Measurements from ENCODE around the gene CDX2.
A peak's percentile ranks its signal among the peaks of the same experiment; 100 is the strongest.
"Not testable (repeated sequence)": the region's sequence is repeated elsewhere in the genome, so short reads cannot be mapped to it uniquely, and the experiment has no call there.

CDX2 gene

DNA sequence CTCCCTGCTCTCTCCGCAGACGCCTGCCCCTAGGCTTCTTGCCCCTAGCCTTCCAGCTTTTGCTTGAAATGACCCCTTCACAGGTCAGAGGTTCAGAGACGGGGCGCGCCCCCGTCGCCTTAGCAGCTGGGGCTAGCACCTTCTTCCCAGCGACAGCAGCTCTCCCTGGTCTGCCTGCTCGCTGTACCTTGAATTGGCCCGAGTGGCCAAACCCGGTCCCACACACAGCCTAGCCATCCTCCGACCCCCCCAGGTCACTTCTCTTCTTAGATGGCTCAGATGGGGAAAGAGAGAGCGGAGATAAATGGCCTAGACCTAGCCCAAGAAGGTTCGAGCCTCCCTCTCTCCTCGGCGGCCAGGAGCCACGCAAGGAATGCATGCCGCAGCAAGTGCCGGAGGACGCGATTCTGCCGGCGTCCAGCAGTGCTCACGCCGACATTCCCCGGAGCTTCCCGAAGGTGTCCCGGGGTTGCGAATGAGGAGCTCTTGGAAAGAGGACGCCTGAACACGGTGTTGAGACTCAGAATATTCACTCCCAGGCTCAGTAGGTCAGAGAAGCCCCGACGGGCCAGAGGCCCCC, 1.3 kb downstream of the CDX2 start:
- DNase-seq = no peak
- in situ Hi-C loops (cut with MboI; ENCODE audit: low pct_unique_long_range_greater_than_20kb, low sequenced_read_pairs) = no loop called here

DNA sequence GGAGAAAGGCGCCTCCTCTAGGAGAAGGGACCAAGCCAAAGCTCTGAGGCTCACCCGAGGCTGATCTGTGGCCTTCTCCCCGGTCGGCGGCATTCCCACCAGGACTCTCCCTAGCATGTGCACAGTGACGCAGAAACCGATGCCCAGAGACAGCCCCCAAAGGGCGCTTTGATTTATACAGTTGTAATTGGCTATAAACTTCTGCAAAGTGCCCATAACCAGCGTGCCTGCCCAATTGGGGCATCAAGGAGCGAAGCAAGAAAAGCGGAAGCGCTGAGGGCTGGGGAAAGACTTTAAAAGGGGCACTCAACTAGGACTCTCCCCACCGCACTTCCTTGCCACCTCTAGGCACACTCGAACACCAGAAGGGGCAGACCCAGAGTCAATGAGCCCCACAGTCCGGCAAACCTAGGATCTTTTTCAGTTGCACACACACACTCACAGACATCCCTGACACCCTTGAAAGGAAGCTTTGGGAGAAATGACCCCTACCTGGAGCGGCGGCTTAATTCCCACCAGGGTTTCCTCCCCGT, 1.8 kb downstream of the CDX2 start:
- in situ Hi-C loops (cut with MboI; ENCODE audit: low pct_unique_long_range_greater_than_20kb, low sequenced_read_pairs) = no loop called here
- DNase-seq = peak; percentile 91

DNA sequence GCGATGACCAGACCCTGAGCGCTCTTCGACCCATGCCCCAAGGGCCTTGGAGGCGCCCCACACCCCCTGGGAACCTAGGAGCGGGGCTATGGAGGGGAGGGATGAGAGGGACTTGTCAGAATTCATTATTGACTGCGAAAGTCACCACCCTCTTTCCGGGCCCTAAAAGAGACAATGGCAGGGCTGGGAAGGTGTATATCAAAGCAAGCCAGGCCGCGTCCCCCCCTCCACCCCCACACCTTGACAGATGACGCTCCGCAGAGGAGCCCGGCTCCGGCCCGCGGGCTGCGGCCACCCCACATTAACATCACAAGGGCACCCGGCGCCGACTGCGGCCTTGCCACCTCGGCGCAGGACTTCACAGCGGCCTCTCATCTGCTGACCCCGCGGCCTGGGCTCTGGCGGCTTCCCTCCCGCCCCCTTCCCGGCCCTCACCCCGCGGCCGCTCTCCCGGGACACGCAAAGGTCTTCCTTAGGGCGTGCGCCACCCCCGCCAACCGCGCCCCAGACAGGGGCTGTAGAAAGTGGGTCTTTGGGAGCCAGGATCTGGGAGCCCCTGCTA, 2.4 kb downstream of the CDX2 start:
- in situ Hi-C loops (cut with MboI; ENCODE audit: low pct_unique_long_range_greater_than_20kb, low sequenced_read_pairs) = no loop called here

DNA sequence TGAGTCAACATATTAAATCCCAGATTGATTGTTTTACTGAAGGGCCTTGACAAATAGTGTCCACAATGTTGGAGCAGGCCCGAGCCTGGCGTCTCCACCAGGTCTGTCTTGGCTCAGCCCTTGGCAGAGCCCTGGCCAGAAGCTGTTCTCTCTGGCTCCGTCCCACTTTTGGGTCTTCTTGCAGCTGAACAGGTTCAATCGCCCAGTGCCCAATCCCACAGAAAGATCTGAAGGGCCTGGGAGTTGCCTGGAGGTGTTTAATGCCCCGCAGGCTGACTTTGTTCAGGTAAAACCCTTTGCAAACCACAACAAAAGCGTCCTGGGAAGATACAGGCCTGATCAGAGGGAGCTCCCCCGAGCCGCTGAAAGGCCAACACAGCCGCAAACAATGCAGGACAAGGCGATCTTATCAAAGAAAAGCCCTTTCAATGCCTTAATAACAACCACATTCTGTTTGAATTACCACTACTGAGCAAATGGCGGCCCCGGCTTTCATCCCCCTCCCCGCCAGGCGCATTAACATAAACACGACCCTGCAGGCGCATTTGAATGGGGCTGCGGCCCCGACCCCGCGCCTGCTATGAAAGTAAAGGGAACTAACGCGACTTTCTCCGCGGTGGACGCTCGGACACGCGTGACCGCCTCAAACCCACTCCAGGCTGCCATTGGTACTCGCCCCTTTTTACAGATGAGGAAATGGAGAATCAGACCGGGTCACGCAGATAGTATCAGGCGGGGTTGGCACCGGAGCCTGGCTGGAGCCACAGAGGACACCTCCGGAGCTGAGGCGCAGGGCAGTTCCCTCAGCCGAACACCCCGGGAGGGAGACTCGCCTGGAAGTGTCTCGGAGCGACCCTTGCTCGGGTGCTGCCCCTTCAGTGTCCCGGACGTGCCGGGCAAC, 3.1 kb downstream of the CDX2 start:
- in situ Hi-C loops (cut with MboI; ENCODE audit: low pct_unique_long_range_greater_than_20kb, low sequenced_read_pairs) = no loop called here
- no peak for DNase-seq

More for the DNA sequence above, 2.4 kb downstream of the CDX2 start:
- DNase-seq = no peak

DNA sequence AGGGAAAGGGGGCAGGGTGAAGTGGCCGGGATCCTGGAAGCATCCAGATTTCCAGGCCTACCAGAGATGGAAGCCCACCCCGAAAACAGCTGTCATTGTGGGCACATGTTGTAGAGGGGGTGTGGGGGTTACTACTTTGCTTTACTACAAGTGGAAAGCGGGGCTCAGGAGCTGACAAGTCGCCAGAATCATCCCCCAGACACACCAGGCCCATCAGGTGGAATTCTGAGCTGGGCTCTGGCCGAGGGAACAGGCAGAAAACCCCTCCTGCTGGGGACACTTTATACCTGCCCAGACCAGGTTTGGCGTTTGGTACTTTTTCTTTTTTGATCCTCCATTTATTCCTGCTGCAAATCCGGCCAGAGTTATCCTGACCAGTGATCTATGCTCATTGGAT, 3.8 kb downstream of the CDX2 start:
- in situ Hi-C loops (cut with MboI; ENCODE audit: low pct_unique_long_range_greater_than_20kb, low sequenced_read_pairs) = no loop called here

DNA sequence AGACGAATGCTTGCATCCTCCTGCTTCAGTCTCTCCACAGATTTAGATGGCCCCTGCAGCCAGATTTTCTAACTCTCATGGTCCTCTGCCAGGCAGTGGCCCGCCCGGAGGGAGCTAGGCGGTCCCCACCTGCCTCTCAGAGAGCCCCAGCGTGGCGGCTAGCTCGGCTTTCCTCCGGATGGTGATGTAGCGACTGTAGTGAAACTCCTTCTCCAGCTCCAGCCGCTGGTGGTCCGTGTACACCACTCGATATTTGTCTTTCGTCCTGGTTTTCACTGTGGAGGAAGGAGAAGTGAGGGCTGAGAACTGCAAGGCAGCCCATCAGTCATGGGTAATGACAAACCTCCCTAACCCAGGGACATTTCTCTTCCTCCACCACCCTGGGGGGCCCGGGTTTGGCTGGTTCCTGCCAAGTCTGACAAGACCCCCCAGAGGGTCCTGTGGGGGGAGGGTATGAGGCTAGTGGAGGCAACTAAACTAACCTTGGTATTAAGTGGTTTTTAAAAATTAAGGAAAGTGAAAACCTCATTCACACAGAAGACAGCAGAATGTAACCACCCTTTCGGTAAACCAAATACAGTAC, 4.3 kb downstream of the CDX2 start:
- DNase-seq = no peak
- in situ Hi-C loops (cut with MboI; ENCODE audit: low pct_unique_long_range_greater_than_20kb, low sequenced_read_pairs) = no loop called here

More for the DNA sequence above, 3.8 kb downstream of the CDX2 start:
- no peak for DNase-seq

DNA sequence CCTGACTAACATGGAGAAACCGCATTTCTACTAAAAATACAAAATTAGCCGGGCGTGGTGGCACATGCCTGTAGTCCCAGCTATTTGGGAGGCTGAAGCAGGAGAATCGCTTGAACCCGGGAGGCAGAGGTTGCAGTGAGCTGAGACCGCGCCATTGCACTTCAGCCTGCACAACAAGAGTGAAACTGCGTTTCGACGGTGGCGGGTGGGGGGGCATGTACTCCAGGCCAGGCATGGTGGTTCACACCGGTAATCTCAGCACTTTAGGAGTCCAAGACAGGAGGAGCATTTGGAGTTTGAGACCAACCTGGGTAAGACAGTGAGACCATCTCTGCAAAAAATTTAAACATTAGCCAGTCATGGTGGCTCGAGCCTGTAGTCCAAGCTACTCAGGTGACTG, 4.9 kb downstream of the CDX2 start:
- DNase-seq; in situ Hi-C loops (cut with MboI; ENCODE audit: low pct_unique_long_range_greater_than_20kb, low sequenced_read_pairs): not testable (repeated sequence)

DNA sequence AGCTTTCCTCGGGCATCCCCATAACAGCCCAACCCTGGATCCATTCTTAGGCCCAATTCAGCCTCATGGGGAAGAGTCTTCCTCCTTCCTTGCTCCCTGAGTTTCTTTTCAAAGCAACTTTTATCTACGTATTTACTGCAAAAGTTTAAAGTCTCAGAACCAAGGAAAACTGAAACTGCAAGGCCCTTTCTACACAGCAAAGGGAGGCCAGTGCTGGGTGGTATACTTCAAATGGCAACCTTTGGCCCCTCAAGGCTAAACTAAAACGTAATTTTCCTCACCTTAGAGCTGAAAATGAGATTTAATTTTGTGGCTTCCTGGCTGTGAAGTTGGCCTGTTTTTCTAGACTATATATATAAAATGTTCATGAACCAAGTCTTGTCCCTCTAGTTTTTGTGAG, 5.6 kb downstream of the CDX2 start:
- DNase-seq = no peak
- in situ Hi-C loops (cut with MboI; ENCODE audit: low pct_unique_long_range_greater_than_20kb, low sequenced_read_pairs) = no loop called here

DNA sequence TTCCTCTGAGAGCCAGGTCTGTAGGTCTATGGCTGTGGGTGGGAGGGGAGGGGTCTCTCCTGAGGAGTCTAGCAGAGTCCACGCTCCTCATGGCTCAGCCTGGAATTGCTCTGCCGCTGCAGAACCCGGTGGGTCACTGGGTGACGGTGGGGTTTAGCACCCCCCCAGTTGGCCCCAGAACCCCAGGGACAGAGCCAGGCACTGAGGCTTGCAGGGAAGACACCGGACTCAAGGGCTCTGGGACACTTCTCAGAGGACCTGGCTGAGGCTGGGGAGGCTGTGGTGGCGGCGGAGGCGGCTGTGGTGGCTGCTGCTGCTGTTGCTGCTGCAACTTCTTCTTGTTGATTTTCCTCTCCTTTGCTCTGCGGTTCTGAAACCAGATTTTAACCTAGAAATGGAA, 6.1 kb downstream of the CDX2 start:
- in situ Hi-C loops (cut with MboI; ENCODE audit: low pct_unique_long_range_greater_than_20kb, low sequenced_read_pairs) = no loop called here
- no peak for DNase-seq

DNA sequence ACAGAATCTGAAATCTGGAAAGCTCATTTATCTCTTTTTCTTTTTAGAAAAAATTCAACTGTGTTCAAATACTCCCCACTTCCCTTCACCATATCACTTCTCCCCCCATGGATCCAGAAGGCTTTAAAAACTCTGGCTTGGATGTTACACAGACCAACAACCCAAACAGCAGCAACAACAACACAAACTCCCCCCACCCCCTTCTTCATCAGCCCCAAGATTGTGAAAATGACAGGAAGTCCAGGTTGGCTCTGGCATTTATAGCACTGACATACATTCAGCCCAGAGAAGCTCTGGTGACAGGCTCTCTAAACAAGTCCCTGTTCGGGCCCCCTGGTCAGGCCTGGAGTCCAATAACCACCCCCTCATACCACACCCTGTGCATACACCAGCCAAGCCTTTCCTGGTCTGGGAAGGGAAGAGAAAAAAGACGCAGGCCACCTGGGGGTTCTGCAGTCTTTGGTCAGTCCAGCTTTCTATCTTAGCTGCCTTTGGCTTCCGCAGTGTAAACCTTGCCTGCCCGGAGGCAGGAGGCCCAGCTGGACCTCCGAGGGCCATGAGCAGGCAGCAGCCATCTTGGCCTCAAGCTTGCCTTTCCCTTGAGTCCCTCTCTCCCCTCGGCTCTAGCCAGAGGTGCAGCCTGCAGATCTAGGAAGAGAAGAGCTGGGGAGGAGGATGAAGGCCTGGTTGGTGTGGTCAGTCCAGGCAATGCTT, 6.8 kb downstream of the CDX2 start:
- in situ Hi-C loops (cut with MboI; ENCODE audit: low pct_unique_long_range_greater_than_20kb, low sequenced_read_pairs) = no loop called here
- DNase-seq = no peak

DNA sequence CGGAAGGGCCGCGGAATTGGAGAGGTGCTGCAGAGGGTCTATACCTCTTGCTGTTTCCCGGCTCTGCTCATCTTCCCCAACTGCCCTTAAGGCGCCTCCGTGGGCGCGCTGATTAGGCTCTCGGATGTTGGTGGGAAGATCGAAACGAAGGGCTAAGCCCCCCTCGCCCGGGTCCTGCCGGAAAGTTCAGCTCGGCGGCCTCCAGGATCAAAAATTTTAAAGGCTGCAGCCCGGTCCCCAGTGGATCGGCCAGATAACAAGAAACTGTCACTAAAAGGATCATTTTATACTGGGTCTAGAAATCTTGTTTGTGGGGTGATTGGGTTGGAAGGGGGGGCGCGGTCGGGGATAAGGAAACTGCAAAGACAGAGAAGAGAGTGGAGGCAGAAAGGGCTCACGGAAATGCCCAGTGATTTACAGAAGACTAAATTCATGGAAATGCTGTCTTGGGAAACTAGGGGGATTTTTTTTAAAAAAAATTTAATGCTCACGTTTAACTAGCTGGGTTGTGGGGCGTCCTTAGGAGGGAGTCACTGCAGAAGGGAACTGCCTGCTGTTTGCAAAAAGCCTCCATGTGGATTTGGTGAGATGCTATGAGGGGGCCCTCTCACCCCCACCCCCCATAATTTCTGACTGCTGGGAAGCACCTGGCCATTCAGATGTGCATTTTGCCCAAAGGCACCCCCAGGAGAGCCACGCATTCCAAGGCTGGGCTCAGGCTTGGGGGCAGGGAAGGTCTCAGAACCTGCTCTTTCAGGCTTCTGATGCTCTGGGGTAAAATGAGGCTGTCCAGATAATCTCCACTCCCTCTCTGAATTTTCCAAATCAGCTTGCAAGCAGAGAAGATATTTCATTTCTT, 7.7 kb downstream of the CDX2 start:
- no peak for DNase-seq
- in situ Hi-C loops (cut with MboI; ENCODE audit: low pct_unique_long_range_greater_than_20kb, low sequenced_read_pairs) = no loop called here

DNA sequence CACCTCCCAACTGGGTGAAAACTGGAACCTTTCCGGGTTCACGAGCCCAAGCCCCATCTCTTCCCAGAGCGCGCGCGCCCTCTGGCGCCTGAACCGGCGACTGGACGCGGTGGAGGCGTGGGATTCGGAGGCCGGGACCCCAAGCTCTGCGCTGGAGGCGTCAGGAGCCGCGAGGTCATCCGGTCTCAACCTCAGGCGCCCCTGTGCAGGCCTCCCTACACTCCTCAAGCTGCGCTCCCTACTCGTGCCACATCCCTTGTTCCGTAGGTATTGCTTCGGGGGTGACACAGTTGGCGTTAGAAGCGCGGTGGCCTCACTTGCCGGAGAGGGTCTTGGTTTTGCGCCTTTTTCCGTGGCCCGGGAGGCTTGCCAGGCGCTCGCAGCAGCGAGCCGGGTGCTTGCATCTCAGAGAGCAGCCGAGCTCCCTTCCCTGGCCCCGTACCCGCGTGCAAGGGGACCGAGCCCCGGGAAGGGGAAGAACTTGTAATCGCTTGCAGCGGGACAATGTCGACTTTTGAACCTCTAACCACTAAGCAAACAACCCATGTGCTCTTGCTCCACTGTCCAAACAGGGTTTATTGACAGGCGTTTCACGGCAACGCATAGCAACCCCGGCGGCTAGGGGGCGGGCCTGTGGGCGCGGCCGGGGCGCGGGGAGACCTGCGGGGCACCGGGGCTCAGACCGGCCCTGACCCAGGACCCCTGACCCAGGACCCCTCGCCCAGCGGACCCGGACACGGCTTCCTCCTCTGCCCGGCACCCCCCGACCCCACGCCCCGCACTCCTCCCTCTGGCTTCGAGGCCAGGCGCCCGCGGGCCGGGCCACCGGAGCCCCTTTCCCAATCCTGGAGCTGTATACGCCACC, 8.5 kb downstream of the CDX2 start:
- in situ Hi-C loops (cut with MboI; ENCODE audit: low pct_unique_long_range_greater_than_20kb, low sequenced_read_pairs) = no loop called here
- DNase-seq = peak; percentile 18

DNA sequence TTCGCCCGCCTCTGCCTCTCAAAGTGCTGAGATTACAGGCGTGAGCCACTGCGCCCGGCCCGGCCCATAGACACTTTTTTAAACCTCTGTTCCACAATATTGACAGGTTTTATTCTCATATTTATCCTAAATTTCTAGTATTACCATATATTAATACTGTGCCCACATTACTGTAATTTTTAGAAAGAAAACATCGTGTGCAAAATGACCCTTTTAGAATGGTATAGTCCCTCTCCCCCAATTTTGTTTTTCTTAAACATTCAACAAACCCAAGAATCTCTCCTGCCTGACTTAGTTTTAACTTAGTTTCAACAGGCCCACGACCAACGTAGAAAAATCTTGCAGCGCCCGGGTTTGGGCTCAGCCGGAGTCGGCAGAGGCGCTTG, 9.1 kb downstream of the CDX2 start:
- in situ Hi-C loops (cut with MboI; ENCODE audit: low pct_unique_long_range_greater_than_20kb, low sequenced_read_pairs) = no loop called here
- DNase-seq = no peak

DNA sequence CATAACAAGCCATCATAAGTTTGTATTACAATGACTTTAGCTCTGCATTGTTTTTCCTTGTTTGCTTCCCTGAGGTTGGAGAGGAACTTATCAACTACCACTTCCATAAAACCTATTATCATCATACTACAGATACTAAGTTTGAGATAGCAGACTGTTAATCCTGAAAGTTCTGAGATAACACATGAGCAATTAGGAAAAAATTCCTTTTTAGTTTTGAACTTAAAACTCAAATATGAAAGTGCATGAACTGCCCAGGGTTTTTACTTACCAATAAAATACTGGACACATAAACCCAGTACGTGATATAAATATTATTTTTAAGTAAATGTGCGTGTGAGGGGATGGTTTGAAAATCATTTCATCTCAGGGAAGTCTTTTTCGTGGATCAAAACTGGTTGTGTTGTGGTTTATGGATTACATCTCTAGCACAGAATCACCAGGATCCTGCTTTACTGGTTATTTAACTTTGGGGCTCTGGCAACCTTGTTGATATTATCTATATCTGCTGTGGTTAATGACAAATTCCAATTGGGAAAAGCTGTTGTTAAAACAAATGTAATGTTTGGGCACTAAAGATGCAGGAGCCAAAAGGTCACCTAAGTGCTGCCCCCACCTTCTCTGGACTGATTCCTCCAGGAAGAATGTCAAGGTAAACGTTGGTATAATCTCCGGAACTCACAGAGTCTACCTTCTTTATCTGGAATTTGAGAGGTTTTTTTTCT, 12.4 kb downstream of the CDX2 start:
- DNase-seq = no peak
- in situ Hi-C loops (cut with MboI; ENCODE audit: low pct_unique_long_range_greater_than_20kb, low sequenced_read_pairs) = no loop called here

DNA sequence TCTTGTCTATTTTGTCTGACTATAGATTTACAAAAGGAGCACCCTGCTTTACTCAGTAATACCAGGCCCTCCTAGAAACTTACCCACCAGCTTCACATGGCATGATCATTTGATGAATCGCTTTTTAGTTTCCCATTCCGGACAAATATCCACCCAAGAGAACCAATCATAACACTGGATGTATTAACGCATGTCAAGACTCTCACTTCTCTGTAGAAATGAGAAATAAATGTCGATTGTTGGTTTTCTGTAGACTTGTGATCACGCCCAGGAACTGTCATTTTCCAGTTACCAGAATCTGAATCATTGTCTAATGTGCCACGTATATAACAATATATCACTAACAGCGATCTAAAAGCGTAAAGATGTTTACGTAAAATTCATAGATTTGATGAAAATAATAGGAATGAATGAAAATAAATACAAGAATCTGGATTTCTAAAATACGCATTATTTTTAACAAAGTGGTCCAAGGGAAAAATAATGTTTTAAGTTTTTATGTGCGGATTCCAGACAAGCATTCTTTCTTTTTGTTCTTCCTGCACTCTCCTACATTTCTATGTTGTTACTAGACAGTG, 14.0 kb downstream of the CDX2 start:
- peak; percentile 9 for DNase-seq
- in situ Hi-C loops (cut with MboI; ENCODE audit: low pct_unique_long_range_greater_than_20kb, low sequenced_read_pairs) = no loop called here

DNA sequence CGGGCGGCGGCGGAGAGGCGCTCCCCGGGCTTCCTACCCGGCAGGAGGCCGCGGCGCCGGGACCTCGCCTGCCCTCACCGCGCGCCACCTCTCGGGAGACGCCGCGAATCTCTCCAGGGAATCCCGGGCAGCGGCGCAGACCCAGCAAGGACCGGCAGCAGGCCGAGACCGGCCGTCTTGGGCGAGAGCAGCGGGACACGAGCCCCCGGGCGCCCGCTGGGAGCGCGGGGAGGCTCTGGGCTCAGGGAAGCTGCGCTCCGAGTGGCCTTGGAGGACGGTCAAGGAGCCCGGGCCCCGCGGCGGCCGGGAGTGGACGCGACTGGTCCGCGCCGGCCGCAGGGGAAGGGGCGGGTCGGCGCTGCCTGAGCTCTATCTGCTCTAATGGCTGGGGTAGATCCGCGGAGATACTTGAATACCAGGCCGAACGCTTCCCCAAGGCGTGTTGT, 14.7 kb downstream of the CDX2 start:
- in situ Hi-C loops (cut with MboI; ENCODE audit: low pct_unique_long_range_greater_than_20kb, low sequenced_read_pairs) = no loop called here
- DNase-seq = peak; percentile 71
